HL-60 (cell line): ENCODE measurements around the gene ARPP21.

Experiments used
- DNase-seq, 2 experiments: peaks; one replicate each; pipeline ENCODE4 v3.0.0-alpha.2; 2010 to 2020; ENCODE audit warnings: low read depth in 1 of 2, low spot score in 1 of 2
- H3K27ac ChIP-seq: fragments of 250-450 bp; sonication (Bioruptor Pico); replicated peaks from 2 replicates; pipeline ENCODE4 v1.5.1; 2020; ENCODE audit warnings: mild to moderate bottlenecking, moderate library complexity
- H3K27me3 ChIP-seq: fragments of 250-450 bp; sonication (Bioruptor Pico); 2 replicates; pipeline ENCODE4 v1.5.1; 2021; ENCODE audit warnings: mild to moderate bottlenecking, moderate library complexity; ENCODE audit not compliant: insufficient read depth, poor library complexity, severe bottlenecking
- H3K4me3 ChIP-seq: replicated peaks from 2 replicates; pipeline ENCODE4 v1.5.1; 2011; ENCODE audit warnings: mild to moderate bottlenecking, control low read depth, low read length; ENCODE audit not compliant: insufficient read depth
- GABPA ChIP-seq: IDR thresholded peaks from 2 replicates; pipeline ENCODE4 v1.6.1; 2012; ENCODE audit warnings: low read depth
- POLR2AphosphoS5 ChIP-seq: IDR thresholded peaks from 2 replicates; pipeline ENCODE4 v1.6.1; 2012; ENCODE audit warnings: low read depth
- SPI1 ChIP-seq: IDR thresholded peaks from 2 replicates; pipeline ENCODE4 v1.6.1; 2012; ENCODE audit warnings: low read depth, mild to moderate bottlenecking, borderline replicate concordance
- TF ChIP-seq, protein P1 (sequence below): IDR thresholded peaks from 2 replicates; pipeline ENCODE4 v1.6.1; 2012; ENCODE audit warnings: low read depth; ENCODE audit not compliant: insufficient replicate concordance
- TF ChIP-seq, protein P2 (sequence below): IDR thresholded peaks from one replicate; pipeline ENCODE4 v1.5.1; 2011; ENCODE audit warnings: low read length, control low read depth, inconsistent platforms; ENCODE audit not compliant: insufficient read depth

Gene ARPP21

DNA sequence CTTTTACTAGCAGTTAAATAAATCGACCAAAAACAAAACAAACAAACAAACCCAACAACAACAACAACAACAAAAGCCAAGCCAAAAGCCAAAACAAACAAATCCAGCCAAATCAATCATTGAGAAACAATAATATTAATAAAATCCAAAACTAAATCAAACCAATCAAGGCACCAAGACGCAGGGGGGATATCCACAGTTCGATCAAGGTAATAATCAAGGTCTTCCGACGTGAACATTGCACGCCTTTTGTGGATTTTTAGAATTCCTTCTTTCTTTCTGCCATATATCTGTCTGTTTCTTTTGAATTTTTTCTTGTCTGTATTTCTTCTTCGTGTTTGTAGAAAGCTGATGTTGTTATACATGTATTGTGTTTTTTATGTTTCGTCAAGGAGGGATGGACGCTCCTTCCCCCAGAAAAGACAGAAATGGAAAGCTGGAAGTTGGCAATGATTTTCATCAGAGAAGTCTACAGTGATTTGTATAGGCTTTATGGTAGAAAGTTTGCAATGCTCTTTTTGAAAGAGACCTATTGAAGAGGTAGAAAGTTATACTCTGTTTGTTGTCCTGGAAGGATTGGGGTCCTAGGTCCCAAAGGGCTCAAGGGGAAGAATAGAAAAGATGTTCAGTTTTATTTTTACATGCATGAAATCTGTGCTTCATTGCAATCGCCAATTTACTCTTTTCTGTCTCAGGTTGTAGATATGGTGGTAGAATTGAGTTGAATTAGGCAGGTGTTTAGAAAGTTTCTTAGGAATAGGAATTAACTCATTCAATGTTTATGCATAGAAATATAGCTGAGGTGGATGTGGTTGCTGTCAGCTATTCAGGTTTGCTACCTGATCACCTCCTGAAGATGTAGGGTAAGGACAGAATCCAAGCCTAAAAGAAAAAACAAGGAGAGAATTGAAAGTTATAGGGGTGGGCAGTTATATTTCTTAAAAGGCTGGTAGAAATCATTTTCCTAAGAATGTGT, 1.2 kb downstream of the ARPP21 start:
- TF ChIP-seq POLR2AphosphoS5 (no peak), SPI1 (no peak), GABPA (no peak)
- TF ChIP-seq, protein P1, sequence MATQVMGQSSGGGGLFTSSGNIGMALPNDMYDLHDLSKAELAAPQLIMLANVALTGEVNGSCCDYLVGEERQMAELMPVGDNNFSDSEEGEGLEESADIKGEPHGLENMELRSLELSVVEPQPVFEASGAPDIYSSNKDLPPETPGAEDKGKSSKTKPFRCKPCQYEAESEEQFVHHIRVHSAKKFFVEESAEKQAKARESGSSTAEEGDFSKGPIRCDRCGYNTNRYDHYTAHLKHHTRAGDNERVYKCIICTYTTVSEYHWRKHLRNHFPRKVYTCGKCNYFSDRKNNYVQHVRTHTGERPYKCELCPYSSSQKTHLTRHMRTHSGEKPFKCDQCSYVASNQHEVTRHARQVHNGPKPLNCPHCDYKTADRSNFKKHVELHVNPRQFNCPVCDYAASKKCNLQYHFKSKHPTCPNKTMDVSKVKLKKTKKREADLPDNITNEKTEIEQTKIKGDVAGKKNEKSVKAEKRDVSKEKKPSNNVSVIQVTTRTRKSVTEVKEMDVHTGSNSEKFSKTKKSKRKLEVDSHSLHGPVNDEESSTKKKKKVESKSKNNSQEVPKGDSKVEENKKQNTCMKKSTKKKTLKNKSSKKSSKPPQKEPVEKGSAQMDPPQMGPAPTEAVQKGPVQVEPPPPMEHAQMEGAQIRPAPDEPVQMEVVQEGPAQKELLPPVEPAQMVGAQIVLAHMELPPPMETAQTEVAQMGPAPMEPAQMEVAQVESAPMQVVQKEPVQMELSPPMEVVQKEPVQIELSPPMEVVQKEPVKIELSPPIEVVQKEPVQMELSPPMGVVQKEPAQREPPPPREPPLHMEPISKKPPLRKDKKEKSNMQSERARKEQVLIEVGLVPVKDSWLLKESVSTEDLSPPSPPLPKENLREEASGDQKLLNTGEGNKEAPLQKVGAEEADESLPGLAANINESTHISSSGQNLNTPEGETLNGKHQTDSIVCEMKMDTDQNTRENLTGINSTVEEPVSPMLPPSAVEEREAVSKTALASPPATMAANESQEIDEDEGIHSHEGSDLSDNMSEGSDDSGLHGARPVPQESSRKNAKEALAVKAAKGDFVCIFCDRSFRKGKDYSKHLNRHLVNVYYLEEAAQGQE, result no peak
- TF ChIP-seq, protein P2, sequence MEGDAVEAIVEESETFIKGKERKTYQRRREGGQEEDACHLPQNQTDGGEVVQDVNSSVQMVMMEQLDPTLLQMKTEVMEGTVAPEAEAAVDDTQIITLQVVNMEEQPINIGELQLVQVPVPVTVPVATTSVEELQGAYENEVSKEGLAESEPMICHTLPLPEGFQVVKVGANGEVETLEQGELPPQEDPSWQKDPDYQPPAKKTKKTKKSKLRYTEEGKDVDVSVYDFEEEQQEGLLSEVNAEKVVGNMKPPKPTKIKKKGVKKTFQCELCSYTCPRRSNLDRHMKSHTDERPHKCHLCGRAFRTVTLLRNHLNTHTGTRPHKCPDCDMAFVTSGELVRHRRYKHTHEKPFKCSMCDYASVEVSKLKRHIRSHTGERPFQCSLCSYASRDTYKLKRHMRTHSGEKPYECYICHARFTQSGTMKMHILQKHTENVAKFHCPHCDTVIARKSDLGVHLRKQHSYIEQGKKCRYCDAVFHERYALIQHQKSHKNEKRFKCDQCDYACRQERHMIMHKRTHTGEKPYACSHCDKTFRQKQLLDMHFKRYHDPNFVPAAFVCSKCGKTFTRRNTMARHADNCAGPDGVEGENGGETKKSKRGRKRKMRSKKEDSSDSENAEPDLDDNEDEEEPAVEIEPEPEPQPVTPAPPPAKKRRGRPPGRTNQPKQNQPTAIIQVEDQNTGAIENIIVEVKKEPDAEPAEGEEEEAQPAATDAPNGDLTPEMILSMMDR, result no peak
- H3K27me3 ChIP-seq, result peaks cover 20% of the 10 kb centered on the region
- H3K27ac ChIP-seq, result no peak overlapping the region
- no peak overlapping the region for H3K4me3 ChIP-seq
- no peak for DNase-seq

DNA sequence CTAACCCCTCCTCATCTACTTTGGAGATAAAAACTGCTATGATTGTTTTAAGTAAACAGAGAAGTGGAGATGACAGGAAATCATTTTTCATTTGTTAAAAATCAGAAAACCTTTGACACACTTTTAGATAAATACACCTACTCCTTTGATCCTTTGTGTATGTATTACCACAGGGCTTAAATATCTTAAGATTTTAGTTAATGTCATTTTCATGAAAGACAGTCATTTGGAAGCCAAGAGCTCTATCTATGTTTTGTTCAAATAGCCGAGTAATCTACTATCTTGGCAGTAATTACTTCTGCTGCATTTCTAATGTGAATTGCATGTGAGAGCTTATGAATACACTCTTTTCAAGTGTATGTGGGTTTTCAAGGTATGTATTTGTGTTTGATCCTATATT, 2.0 kb downstream of the ARPP21 start:
- no peak overlapping the region for H3K27ac ChIP-seq
- DNase-seq, result no peak
- H3K4me3 ChIP-seq, result no peak overlapping the region
- H3K27me3 ChIP-seq, result peaks cover 20% of the 10 kb centered on the region
- no peak for TF ChIP-seq POLR2AphosphoS5

DNA sequence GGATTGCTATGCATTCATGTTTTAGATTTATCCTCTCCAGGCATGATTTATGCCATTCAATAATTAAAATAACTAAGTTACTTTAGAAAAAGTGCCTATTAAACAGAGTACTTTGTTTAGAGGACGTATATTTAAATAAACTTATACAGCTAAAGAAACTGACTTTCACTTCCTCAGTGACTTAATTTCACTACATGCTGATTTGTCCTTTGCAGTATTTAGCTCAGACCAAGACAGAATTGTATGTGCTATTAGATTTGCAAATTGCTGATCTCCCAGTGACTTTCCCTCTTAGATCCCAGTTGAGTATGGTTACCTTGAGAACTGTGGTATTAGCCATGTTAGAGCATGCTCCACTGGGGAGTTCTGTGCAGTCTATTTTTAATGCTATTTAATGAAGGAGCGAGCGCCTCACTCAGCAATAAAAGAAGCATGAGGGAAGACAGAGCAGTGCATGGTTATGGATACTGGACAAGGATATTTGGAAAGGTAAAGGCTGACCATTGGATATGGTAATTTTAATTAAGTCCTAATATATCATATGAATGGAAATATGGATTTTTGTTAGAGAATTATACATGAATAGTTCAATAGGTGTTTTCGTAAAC, 2.7 kb downstream of the ARPP21 start:
- peaks cover 20% of the 10 kb centered on the region for H3K27me3 ChIP-seq

DNA sequence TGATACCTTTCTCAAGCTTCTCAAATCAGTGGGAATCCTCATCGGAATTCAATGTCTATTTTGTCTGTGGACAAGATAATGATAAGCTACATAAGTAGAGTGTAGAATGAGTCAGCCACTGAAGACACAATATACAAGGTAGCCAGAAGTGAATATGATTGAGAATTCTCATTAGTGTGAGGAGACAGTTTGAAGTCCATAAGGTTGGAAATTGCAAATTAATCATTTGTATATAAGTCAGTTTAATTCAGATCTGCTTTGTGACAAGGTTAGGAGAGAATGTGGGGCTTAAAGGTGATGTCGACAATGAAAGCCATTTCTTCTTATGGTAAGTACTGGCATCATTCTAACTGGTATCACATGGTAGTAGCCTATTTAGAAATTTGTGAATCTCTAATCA, 4.2 kb downstream of the ARPP21 start:
- no peak for DNase-seq
- H3K27me3 ChIP-seq, result peaks cover 20% of the 10 kb centered on the region
- no peak overlapping the region for H3K4me3 ChIP-seq
- TF ChIP-seq, protein P1, result no peak
- TF ChIP-seq SPI1, result no peak
- TF ChIP-seq, protein P2, result no peak
- no peak for TF ChIP-seq POLR2AphosphoS5
- no peak for TF ChIP-seq GABPA
- H3K27ac ChIP-seq, result no peak overlapping the region

More for the DNA sequence above, 2.7 kb downstream of the ARPP21 start:
- TF ChIP-seq, protein P1, result no peak
- H3K27ac ChIP-seq, result no peak overlapping the region
- H3K4me3 ChIP-seq, result no peak overlapping the region
- DNase-seq, result no peak
